GM18858 (cell line): ENCODE data around the gene SKP2.
"Not testable (repeated sequence)": the region's sequence is repeated elsewhere in the genome, so short reads cannot be mapped to it uniquely, and the experiment has no call there.

Source experiments
- ATAC-seq: cut with Tn5 transposase; IDR thresholded peaks from one replicate; pipeline ENCODE4 v1.9.1; 2021; ENCODE audit not compliant: unreplicated experiment

The SKP2 gene

DNA sequence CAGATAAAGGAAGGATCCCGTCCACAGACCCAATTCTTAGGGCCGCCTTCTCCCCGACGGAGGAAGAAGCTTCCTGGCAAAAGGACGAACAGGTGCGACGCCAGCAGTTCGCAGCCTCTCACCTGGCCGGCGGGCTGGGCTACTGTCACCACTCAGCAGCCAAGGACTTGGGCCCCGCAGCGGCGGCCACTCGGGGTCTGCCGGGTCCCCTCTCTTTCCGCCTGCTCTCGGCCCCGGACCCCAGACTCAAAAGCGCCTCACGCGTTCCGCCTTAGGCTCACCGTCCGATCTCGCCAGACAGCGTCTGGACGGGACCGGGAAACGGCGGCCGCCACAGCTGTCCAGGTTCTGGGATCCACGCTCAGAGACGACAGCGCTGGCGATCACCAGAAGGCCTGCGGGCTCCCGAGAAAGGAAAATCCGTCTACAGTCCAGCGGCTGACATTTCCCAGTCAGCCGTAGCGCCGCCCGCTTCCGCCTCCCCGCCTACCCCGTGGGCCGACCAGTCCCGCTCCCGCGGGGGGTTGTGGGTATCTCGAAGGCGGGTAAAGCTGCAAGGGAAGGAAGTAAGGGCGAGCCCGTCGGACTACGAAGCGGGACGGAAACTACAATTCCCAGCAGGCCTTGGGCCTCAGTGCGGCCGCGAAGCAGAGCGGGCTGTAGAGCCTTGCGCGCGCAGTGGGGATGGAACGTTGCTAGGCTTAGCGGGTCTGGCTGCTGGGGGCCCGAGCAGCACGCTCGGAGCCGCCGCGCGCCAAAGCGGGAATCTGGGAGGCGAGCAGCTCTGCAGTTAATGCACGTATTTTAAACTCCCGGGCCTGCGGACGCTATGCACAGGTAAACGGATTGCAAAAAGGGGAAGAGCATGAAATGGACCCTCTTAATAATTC, at the start of gene SKP2, which contains the start of gene LMBRD2:
Gene SKP2, plus strand, starts transcription at position 678 of the 890 bp plus-strand sequence. Its CDS starts 152 bp downstream, at position 830.
Gene LMBRD2, minus strand, starts transcription at position 454 of the 890 bp plus-strand sequence. CDS start 8,538 bp downstream, outside the sequence.
- ATAC-seq, result peak; percentile 98

DNA sequence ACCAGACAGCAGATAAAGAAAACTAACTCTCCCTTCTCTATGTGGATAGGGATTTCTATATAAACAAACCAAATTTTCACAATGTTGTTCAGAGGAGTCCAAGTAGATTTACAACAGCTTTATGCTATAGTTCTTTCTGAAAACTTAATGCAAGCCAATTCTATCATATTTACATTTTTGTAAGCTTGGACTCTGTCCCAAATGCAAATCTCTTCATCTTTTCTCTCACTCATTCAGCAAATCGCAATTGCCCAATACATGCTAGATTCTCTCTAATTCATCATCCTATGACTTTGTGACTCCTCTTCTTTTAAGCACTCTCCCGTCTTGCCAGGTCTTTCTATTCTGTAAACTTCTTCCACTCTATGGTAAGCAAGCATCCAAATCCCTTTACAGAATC, 46.1 kb upstream of the SKP2 start:
- ATAC-seq, result no peak

DNA sequence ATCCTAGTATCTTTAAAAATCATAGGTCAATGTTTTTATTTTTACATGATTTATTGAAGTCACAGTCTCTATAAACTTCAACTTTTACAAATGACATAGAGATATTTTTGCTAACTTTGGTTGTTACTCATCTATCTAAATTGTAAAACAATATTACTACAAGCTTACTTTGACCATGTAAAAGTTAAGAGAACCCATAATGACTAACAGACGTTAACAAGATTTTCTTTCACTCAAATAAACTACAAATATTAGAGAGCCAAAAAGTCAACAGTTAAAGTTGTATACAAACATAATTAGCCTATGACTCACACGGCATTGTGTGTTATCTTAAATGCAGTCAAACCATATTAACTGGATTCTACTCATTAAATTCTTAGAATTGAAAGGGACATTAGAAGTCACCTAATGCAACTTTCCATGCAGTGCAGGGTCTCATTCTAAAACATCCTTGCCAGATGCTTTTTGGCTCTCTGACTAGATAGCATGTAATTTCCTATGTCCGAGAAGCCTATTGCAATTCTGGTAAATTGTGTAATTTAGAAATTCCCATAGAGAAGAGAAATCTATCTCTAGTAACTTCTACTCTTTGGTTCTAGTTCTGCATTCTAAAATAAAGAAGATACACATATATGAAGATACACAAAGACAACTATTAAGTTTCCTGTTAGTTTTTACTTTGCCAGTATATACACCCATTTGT, 43.0 kb upstream of the SKP2 start:
- no peak for ATAC-seq

DNA sequence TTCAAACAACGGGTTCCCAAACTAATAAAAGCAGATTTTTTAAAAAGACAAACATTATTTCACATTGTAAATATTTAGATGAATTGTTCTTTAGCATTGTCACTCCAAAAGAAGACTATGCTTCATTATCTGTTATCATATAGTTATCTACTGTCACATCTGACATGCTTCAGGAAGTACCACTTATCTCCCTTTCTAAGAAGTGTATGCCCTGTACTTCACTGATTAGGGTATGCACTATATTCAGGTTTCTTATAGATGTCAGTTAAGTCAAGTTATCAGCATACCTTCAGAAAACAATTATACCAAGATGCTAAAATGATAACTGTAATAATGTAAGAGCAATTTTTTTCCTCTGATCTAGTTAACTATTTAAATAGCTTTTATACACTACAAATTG, 40.7 kb upstream of the SKP2 start:
- ATAC-seq, result no peak

DNA sequence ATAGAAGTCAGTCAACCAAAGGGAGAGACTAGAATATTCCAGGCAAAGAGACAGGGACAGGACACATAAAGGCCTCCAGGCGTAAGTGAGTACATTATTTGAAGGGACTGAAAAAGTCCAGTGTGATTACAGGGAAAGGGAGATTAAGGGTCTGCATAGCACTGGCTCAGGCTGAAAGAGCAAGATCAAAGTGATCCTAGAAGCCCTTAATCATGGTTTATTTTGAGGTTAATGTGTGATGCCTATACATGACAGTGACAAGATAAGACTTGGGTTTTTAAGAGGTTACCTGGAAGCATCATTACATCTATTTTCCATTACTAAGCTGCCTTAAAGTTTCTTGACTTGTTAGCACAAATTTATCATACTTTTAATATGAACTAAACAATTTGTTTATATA, 26.0 kb upstream of the SKP2 start:
- ATAC-seq, result no peak

DNA sequence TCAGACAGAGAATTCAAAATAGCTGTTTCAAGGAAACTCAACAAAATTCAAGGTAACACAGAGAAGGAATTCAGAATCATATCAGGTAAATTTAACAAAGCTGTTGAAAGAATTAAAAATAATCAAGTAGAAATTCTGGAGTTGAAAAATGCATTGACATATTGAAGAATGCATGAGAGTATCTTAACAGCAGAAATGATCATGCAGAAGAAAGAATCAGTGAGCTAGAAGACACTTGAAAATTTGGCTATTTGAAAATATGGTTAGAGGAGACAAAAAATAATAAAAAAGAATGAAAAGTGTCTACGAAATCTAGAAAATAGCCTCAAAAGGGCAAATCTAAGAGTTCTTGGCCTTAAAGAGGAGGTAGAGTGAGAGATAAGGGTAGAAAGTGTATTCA, 23.1 kb upstream of the SKP2 start:
- ATAC-seq, result no peak

DNA sequence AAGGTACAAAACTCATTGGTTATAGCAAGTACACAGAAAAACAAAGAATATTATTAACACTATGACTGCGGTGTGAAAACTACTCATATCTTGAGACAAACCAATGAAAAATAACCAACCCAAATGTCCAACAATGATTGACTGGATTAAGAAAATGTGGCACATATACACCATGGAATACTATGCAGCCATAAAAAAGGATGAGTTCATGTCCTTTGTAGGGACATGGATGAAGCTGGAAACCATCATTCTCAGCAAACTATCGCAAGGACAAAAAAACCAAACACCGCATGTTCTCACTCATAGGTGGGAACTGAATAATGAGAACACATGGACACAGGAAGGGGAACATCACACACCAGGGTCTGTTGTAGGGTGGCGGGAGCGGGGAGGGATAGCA, 22.2 kb upstream of the SKP2 start:
- ATAC-seq, result not testable (repeated sequence)

DNA sequence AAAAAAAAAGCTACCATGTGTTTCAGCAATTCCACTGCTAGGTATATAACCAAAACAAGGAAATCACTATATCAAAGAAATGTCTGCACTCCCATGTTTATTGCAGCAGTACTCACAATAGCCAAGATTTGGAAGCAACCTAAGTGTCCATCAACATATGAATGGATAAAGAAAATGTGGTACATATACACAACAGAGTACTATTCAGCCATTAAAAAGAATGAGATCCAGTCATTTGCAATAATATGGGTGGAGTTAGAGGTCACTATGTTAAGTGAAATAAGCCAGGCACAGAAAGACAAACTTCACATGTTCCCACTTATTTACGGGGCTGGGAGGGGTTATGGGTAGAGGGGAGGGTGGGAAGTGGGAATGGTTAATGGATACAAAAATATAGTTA, 18.9 kb upstream of the SKP2 start:
- ATAC-seq, result not testable (repeated sequence)

DNA sequence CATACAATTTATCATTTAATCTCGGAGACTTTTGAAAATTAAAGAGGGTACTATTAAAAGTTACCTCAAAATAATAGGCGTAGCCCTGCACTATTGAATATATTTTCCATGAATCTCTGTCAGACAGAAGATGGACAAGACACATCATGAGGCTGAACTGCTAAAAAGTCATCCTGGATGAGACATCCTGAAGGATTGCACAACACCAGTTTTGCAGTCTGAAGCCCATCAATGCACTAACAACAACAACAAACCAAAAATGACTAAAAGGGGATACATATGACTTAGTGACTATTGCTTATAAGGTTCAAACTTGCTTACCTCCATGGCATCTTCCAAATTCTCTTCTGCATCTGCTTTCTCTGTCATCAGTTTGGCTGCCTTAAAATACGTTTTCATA, 15.9 kb upstream of the SKP2 start:
- ATAC-seq, result no peak

DNA sequence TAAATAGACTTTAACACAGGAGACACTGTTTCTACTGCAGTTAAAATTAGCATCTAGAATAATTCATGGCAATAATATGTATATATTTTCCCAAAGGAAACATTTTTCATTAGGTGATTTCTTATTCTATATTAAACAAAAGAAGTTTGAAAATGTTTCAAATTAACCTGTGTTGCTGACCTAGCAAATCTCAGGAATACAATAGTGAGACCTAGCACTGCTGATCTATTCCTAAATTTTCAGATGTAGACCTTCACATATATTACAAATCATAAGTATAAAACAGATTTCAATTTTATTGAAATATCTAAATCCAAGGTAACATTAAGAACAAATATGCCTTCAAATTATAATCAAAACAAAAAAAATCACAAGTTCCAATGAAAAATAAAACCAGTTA, 15.3 kb upstream of the SKP2 start:
- no peak for ATAC-seq

DNA sequence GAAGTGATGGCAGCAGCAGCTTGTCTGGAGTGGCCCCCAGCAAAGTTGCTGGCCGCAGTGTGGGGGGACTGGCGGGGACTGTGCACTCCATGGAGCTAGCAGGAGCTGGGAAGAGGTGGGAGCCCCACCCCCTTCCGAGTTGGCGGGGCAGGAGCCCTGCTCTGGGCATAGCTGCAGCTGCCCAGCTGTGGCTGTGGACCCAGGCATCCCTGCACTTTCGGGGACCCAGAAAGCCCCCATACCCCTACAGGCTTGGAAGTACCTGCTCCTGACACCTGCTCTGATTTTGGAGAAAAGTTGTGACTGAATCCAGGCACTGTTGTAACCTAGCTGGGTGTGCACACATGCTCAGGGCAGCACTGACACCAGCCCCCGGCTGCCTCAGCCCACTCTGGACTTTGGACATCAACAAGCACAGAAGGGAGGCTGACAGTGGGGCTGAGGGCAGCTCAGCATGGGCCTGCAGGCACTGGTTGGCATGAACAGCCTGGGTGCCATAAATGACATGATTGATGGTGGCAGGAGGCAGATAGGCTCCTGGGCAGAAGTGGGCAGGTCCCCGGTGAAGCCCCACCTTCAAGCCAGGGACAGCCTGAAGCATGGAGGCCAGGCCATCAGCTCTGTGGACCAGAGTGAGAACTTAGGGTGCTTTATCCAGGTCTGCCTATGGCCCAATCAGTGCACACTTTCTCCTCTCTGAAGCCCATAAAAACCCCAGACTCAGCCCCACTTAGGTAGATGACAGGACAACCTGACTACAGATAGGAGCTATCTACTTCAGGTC, 12.8 kb upstream of the SKP2 start:
- ATAC-seq, result no peak

DNA sequence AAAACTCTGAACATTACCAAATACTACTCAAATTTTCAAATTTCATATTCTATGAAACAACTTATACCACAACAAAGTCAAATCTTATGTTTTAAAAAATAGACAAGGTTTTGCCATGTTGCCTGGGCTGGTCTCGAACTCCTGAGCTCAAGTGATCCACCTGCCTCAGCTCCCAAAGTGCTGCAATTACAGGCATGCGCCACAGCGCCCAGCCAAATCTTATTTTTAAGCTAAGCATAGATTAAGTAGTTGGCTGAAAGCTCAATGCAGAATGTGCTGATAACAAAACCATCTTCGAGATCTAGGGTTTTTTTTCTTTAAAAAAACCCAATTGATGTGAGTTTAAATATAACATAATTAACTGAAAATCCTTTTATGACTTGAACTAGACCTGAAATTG, 6.6 kb upstream of the SKP2 start:
- no peak for ATAC-seq

DNA sequence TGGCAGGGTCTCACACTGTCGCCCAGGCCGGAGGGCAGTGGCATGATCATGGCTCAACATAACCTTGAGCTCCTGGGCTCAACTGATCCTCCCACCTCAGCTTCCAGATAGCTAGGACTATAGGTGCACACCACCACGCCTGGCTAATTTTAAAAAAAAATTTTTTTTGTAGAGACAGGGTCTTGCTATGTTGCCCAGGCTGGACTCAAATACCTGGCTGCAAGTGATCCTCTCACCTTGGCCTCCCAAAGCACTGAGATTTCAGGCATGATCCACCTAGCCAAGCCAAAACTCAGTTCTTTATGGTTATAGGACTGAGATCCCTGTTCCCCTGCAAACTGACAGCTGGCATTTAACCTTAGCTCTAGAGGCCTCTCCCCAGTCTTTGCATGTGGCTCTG, 5.5 kb upstream of the SKP2 start:
- ATAC-seq, result no peak

DNA sequence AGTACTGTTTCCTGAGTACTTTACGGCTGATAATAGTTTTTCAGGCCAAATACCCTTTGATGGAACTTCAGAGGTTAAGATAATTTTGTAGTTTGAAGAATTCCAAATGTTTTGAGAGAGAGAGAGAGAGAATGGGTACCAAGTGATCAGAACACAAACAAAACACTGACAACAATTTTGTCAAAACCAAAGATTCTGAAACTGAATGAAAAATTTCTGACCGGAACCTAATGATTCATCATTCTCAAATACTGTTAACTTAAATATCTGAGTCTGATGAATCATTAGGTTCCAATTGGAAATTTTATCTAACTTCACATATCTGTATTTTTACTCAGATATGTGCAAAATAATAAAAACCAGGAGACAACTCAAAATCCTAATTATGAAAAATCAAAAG, 4.2 kb upstream of the SKP2 start:
- ATAC-seq, result no peak

DNA sequence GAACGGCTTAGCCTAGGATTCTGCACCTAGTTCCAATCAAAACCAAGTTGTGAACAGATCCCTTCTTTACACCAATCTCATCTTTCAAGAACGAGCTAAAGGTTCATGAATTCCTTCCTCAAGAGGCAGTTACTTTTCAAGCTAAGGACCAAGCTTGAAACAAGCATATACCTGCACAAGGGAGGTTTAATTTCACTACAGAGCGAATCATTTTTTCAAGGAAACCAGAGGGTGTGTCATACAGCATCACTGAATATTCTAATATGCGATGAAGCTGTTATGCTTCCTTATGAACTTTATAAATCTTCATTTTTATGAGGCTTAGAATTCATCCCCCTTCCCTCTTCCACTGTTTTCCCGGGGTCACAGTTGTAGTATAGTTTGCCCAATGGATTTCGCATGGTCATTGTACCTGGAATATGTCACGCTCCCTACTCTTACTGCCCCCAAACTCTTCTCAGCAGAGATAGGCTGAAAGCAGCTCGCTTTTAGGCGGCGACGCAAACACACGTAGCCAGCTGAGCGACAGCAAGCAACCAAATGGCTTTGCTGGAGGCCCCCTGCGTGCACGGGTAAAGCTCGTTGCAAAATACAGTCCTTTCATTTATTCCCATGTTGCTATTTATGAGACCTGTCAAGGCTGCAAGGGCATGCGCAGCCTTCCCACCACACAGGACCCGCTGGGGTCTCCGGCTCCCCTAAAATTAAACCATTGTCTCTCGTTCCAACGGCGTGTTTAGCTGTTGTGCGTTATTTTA, 1.1 kb upstream of the SKP2 start:
- peak; percentile 28 for ATAC-seq

DNA sequence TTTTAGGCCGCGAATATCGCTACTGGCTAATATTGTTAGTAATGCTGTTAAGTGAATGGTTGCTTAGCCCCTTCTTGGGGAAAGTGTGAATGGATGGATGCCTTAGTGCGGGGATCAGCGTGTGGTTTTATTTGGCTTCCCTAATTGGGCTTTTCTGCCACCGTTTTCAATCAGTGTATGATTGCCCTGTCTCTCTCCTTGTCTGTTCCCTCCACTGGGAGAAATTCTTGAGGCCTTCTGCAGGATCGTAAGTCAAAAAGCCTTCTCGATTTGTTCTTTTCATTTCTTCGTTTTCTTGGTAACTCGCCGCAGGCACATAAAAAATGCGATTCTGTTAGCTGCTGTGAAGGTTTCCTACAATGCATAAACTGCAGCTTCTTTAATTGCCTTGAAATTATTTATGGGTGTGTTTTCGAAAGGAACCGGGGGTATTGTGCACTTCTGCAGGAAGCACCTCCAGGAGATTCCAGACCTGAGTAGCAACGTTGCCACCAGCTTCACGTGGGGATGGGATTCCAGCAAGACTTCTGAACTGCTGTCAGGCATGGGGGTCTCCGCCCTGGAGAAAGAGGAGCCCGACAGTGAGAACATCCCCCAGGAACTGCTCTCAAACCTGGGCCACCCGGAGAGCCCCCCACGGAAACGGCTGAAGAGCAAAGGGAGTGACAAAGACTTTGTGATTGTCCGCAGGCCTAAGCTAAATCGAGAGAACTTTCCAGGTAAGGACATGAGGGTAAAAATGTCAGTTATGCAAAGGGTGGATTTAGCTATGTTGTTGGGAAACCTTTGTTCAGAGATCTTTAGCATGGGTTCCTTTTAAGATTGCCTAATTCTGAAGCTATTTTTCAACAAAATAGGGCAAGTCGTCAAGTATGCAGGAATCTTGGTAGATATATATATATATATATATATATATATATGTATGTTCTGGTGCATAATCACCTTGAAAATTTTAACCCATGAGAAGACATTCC, 700 bp downstream of the SKP2 start:
- ATAC-seq, result no peak

DNA sequence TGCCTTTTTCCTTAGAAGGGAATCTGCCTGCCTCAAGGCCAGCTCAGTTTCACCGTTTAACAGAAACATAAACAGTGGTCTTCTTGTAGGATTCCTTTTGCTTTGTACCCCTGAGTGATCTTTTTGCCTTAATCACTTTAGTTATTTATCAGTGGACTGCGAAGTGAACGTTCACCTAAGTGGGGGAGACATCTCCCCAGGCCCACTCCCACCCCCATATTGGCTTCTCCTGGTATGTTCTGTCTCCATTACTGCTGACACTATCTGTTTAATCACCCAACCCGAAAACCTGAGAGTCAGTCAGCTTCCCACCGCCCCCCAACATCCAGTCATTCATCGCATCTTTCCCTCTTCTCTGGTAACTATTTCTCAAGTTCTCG, 1.4 kb downstream of the SKP2 start:
- ATAC-seq, result no peak

DNA sequence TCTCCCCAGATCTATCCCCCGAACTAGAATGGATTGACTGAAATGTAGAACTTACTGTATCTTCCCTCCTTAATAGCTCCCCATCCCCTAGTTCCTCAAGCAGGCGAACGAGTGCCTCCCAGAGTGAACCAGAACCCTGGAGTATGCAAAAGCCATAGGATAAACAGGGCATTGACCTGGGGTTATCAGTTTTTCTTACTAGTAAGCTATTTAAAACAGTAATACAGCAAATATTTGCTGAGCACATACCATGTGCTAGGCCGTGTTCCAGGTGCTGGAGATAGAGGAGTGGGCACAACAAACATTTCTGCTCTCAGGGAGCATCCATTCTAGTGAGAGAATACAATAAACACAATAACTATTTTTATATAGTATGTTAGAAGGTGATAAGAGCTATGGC, 1.8 kb downstream of the SKP2 start:
- no peak for ATAC-seq

DNA sequence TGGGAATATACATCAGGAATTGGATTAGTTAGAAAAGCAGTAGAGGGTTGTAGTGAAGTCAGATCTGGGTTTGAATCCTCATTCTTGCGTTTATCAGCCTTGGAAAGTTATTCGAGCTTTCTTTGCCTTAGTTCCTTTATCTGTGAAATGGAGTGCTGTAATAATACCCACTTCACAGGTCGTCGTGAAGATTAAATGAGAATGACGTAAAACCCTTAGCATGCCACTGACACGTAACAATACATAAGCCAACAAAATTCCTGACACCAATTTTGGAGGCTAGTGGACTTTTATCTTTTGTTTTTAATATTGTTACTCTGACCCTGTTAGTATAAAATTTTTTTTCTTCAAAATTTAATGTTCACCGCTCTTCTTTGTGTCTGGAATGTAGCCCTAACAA, 3.4 kb downstream of the SKP2 start:
- no peak for ATAC-seq
